H9 (cell line): ENCODE measurements around the gene WDR83. TPM values are rescaled to one million over a fixed set of nuclear protein-coding genes. Genes with fewer than 3 reads are reported as not detected.

Experiments used
- DNase-seq: peaks from one replicate; pipeline ENCODE4 v3.0.0-alpha.2; 2017
- H2AFZ ChIP-seq: one replicate; pipeline ENCODE4 v1.6.1; 2013; ENCODE audit warnings: mild to moderate bottlenecking, low read length, control low read depth, moderate library complexity
- H2AK5ac ChIP-seq: 2 replicates; pipeline ENCODE4 v1.6.1; 2013; ENCODE audit warnings: low read length, control low read depth, mixed read lengths; ENCODE audit not compliant: insufficient read length
- H2BK120ac ChIP-seq: one replicate; pipeline ENCODE4 v1.6.1; 2013; ENCODE audit warnings: low read depth, mild to moderate bottlenecking, low read length, control low read depth, inconsistent platforms; ENCODE audit not compliant: poor library complexity, severe bottlenecking
- H2BK12ac ChIP-seq: 2 replicates; pipeline ENCODE4 v1.6.1; 2013; ENCODE audit warnings: low read length, control low read depth, mixed read lengths, low read depth; ENCODE audit not compliant: insufficient read length
- H2BK15ac ChIP-seq: 2 replicates; pipeline ENCODE4 v1.6.1; 2013; ENCODE audit warnings: low read depth, low read length, control low read depth
- H2BK20ac ChIP-seq: one replicate; pipeline ENCODE4 v1.6.1; 2013; ENCODE audit warnings: low read depth, mild to moderate bottlenecking, low read length, control low read depth, inconsistent platforms; ENCODE audit not compliant: poor library complexity, severe bottlenecking
- H2BK5ac ChIP-seq: 2 replicates; pipeline ENCODE4 v1.6.1; 2013; ENCODE audit warnings: low read length, control low read depth, mixed read lengths; ENCODE audit not compliant: insufficient read length
- H3K14ac ChIP-seq: 2 replicates; pipeline ENCODE4 v1.6.1; 2013; ENCODE audit warnings: low read length, control low read depth; ENCODE audit not compliant: insufficient read depth
- H3K18ac ChIP-seq: 2 replicates; pipeline ENCODE4 v1.6.1; 2013; ENCODE audit warnings: low read depth, mild to moderate bottlenecking, mixed read lengths, low read length, control low read depth; ENCODE audit not compliant: insufficient read length
- H3K23ac ChIP-seq: 2 replicates; pipeline ENCODE4 v1.6.1; 2013; ENCODE audit warnings: low read length, control low read depth, mixed read lengths, low read depth; ENCODE audit not compliant: insufficient read length
- H3K23me2 ChIP-seq: 2 replicates; pipeline ENCODE4 v1.6.1; 2013; ENCODE audit warnings: low read depth, mild to moderate bottlenecking, mixed read lengths, low read length, control low read depth; ENCODE audit not compliant: insufficient read length, poor library complexity, severe bottlenecking
- H3K27ac ChIP-seq: 2 replicates; pipeline ENCODE4 v1.5.1; 2013; ENCODE audit warnings: low read length, control low read depth, mixed read lengths, low read depth; ENCODE audit not compliant: insufficient read length
- H3K27me3 ChIP-seq: 2 replicates; pipeline ENCODE4 v1.6.1; 2013; ENCODE audit warnings: low read length, control low read depth, inconsistent platforms; ENCODE audit not compliant: insufficient read depth
- H3K4ac ChIP-seq: 2 replicates; pipeline ENCODE4 v1.6.1; 2013; ENCODE audit warnings: low read depth, mild to moderate bottlenecking, control low read depth, inconsistent platforms, low read length, moderate library complexity
- H3K4me1 ChIP-seq: 2 replicates; pipeline ENCODE4 v1.6.1; 2013; ENCODE audit warnings: low read length, control low read depth, inconsistent platforms; ENCODE audit not compliant: insufficient read depth
- H3K4me2 ChIP-seq: 2 replicates; pipeline ENCODE4 v1.6.1; 2013; ENCODE audit warnings: low read length, control low read depth, mixed read lengths; ENCODE audit not compliant: insufficient read length, insufficient read depth
- H3K56ac ChIP-seq: 2 replicates; pipeline ENCODE4 v1.6.1; 2013; ENCODE audit warnings: low read depth, mild to moderate bottlenecking, mixed read lengths, low read length, control low read depth; ENCODE audit not compliant: insufficient read length
- H3K79me1 ChIP-seq: 2 replicates; pipeline ENCODE4 v1.6.1; 2013; ENCODE audit warnings: low read depth, mild to moderate bottlenecking, moderate library complexity, low read length, control low read depth, inconsistent platforms; ENCODE audit not compliant: insufficient read depth, poor library complexity, severe bottlenecking
- H3K79me2 ChIP-seq: 2 replicates; pipeline ENCODE4 v1.6.1; 2013; ENCODE audit warnings: low read length, control low read depth, inconsistent platforms; ENCODE audit not compliant: insufficient read depth
- H3K9ac ChIP-seq: 2 replicates; pipeline ENCODE4 v1.6.1; 2013; ENCODE audit warnings: low read length, control low read depth, mixed read lengths; ENCODE audit not compliant: insufficient read length; ENCODE audit errors: extremely low read depth
- H3K9me3 ChIP-seq: one replicate; pipeline ENCODE4 v1.6.1; 2013; ENCODE audit warnings: low read depth, low read length, inconsistent platforms; ENCODE audit not compliant: control insufficient read depth
- H3T11ph ChIP-seq: one replicate; pipeline ENCODE4 v1.6.1; 2013; ENCODE audit warnings: mild to moderate bottlenecking, low read length, control low read depth, inconsistent platforms
- H4K20me1 ChIP-seq: one replicate; pipeline ENCODE4 v1.6.1; 2013; ENCODE audit not compliant: control insufficient read depth, insufficient read length, insufficient read depth
- H4K5ac ChIP-seq: 2 replicates; pipeline ENCODE4 v1.6.1; 2013; ENCODE audit warnings: low read depth, mild to moderate bottlenecking, mixed read lengths, low read length, control low read depth; ENCODE audit not compliant: insufficient read length
- H4K8ac ChIP-seq: replicated peaks from 2 replicates; pipeline ENCODE4 v1.6.1; 2013; ENCODE audit warnings: low read length, control low read depth, mixed read lengths, low read depth; ENCODE audit not compliant: insufficient read length
- H4K91ac ChIP-seq: 2 replicates; pipeline ENCODE4 v1.6.1; 2013; ENCODE audit warnings: low read depth, mild to moderate bottlenecking, moderate library complexity, mixed read lengths, low read length, control low read depth; ENCODE audit not compliant: insufficient read length
- H3K27ac Mint-ChIP-seq, 3 experiments: 2 replicates in 2 of 3; 3 replicates in 1 of 3; pipeline ENCODE4 v1.8.0; 2020 to 2021; ENCODE audit warnings: mixed read lengths in 3 of 3, mild to moderate bottlenecking in 1 of 3, moderate library complexity in 1 of 3
- H3K27me3 Mint-ChIP-seq: 2 replicates; pipeline ENCODE4 v1.8.0; 2021; ENCODE audit warnings: low read depth, mild to moderate bottlenecking, moderate library complexity, mixed read lengths
- H3K36me3 Mint-ChIP-seq, 3 experiments: 2 replicates in 2 of 3; 3 replicates in 1 of 3; pipeline ENCODE4 v1.8.0; 2020 to 2021; ENCODE audit warnings: low read depth in 3 of 3, mixed read lengths in 3 of 3; ENCODE audit not compliant: insufficient read depth in 1 of 3
- H3K4me1 Mint-ChIP-seq, 2 experiments: 2 replicates each; pipeline ENCODE4 v1.8.0; 2020; ENCODE audit warnings: mixed read lengths in 2 of 2
- H3K4me3 Mint-ChIP-seq, 2 experiments: 2 replicates in 1 of 2; 3 replicates in 1 of 2; pipeline ENCODE4 v1.8.0; 2020 to 2021; ENCODE audit warnings: mild to moderate bottlenecking in 2 of 2, mixed read lengths in 2 of 2, moderate library complexity in 1 of 2
- H3K9me3 Mint-ChIP-seq, 2 experiments: 2 replicates in 1 of 2; 3 replicates in 1 of 2; pipeline ENCODE4 v1.8.0; 2020; ENCODE audit warnings: mild to moderate bottlenecking in 2 of 2, mixed read lengths in 2 of 2, moderate library complexity in 1 of 2
- CTCF ChIP-seq: fragments of 200-600 bp; sonication (generic); conservative IDR thresholded peaks from 3 replicates; pipeline ENCODE4 v1.8.0; 2021; ENCODE audit warnings: antibody characterized with exemption, mild to moderate bottlenecking
- whole genome bisulfite sequencing: extraction: QIAGEN DNeasy Blood & Tissue Kit; methylation state at CpG from one replicate; pipeline ENCODE4 v1.1.7; 2013; ENCODE audit warnings: missing lambda C conversion rate, low lambda C conversion rate, mixed read lengths; ENCODE audit not compliant: insufficient read length; ENCODE audit errors: extremely low coverage; 5-methylcytosine and 5-hydroxymethylcytosine counted together
- total RNA-seq: library from RNA; stranded (reverse); gene quantifications from 2 replicates; pipeline ENCODE4 v1.2.1, GENCODE V29; 2021

Gene WDR83
- total RNA-seq, 1 experiment from 2014 or later = 21.0 TPM

- H3T11ph ChIP-seq = no peak overlapping the region
- no peaks in the 10 kb centered on the region for H3K4me1 ChIP-seq
- Mint-ChIP-seq H3K4me3 (no peak overlapping the region), H3K27me3 (no peaks in the 10 kb centered on the region; the same call in 1 of the 2 replicates), H3K4me1 (no peaks in the 10 kb centered on the region), H3K36me3 (no peaks in the 10 kb centered on the region; a peak in 1 of 7 replicates), H3K27ac (no peak overlapping the region), H3K9me3 (no peaks in the 10 kb centered on the region)
- no CpG with 5 or more reads among the region's 12 CpGs for WGBS
- no peak for TF ChIP-seq CTCF
- H4K20me1 ChIP-seq = no peaks in the 10 kb centered on the region
- H3K27me3 ChIP-seq = no peaks in the 10 kb centered on the region
- H3K23me2 ChIP-seq = no peaks in the 10 kb centered on the region
- no peak overlapping the region for H3K4ac ChIP-seq
- no peak overlapping the region for H3K56ac ChIP-seq
- H3K27ac ChIP-seq = no peak overlapping the region
- no peak overlapping the region for H2BK15ac ChIP-seq
- H3K9me3 ChIP-seq = no peaks in the 10 kb centered on the region
- no peak overlapping the region for H2AK5ac ChIP-seq
- no peak overlapping the region for H2BK120ac ChIP-seq
- H2BK5ac ChIP-seq = no peak overlapping the region
- no peak overlapping the region for H2BK20ac ChIP-seq
- H2BK12ac ChIP-seq = no peak overlapping the region
- no peak overlapping the region for H3K4me2 ChIP-seq
- DNase-seq = no peak
- no peak overlapping the region for H3K18ac ChIP-seq
- no peak overlapping the region for H3K23ac ChIP-seq
- no peak overlapping the region for H4K5ac ChIP-seq
- no peaks in the 10 kb centered on the region for H3K79me2 ChIP-seq
- H4K8ac ChIP-seq = no peak overlapping the region
- H4K91ac ChIP-seq = no peak overlapping the region
- H3K9ac ChIP-seq = no peak overlapping the region
- H3K79me1 ChIP-seq = no peaks in the 10 kb centered on the region
- no peak overlapping the region for H2AFZ ChIP-seq
- H3K14ac ChIP-seq = no peak overlapping the region
These were observed 22.4 kb downstream of the WDR83 start for GRCh38 chr19:12689012-12689411.
